WTC11 (cell line): ENCODE measurements around the gene GBP1.

Experiments
- CTCF ChIP-seq: fragments of 200-600 bp; IDR thresholded peaks from 2 replicates; pipeline ENCODE4 v1.8.0; 2022; ENCODE audit warnings: antibody characterized with exemption
- ESRRA ChIP-seq: sonication (generic); formaldehyde crosslinking; IDR thresholded peaks from 2 replicates; pipeline ENCODE4 v1.8.1; 2022; ENCODE audit warnings: mild to moderate bottlenecking, missing genetic modification reagents, borderline replicate concordance
- FOXK1 ChIP-seq: sonication (generic); formaldehyde crosslinking; IDR thresholded peaks from 2 replicates; pipeline ENCODE4 v1.8.0; 2022; ENCODE audit warnings: mild to moderate bottlenecking, moderate library complexity, missing genetic modification reagents
- NR3C1 ChIP-seq: sonication (generic); formaldehyde crosslinking; conservative IDR thresholded peaks from 2 replicates; pipeline ENCODE4 v1.8.1; 2023; ENCODE audit warnings: low read depth, mild to moderate bottlenecking, missing genetic modification reagents
- SP1 ChIP-seq: sonication (generic); formaldehyde crosslinking; conservative IDR thresholded peaks from 2 replicates; pipeline ENCODE4 v1.8.1; 2022; ENCODE audit warnings: missing genetic modification reagents
- TEAD1 ChIP-seq: sonication (generic); formaldehyde crosslinking; IDR thresholded peaks from 2 replicates; pipeline ENCODE4 v1.8.0; 2022; ENCODE audit warnings: mild to moderate bottlenecking, missing genetic modification reagents
- TP53 ChIP-seq: sonication (generic); formaldehyde crosslinking; IDR thresholded peaks from 2 replicates; pipeline ENCODE4 v1.8.1; 2023; ENCODE audit warnings: mild to moderate bottlenecking, missing genetic modification reagents
- TF ChIP-seq, protein P1 (sequence below): sonication (generic); formaldehyde crosslinking; IDR thresholded peaks from 2 replicates; pipeline ENCODE4 v1.8.1; 2023; ENCODE audit warnings: mild to moderate bottlenecking, missing genetic modification reagents, moderate library complexity

DNA sequence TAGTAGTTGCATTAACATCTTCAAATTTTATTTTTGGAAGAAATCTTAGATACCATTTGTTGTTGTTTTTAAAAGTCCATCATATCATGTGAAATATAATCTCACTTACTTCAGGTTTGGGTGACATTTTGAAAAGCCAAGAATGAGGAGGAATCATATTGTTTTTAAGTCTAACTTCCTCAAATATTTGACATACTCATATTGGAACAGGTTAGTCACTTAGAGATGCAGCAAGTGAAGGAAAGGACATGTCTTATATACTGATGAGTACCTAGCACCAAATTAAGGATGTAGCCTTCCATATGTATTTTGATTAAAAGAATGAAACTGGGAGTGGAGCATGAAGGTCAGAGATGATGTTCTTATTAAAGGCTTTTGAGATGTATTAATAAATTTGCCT is 37.0 kb upstream of the GBP1 start:
- TF ChIP-seq TEAD1 (CRISPR knock-in tag) (no peak), CTCF (no peak), ESRRA (CRISPR knock-in tag) (no peak), NR3C1 (no peak), SP1 (no peak), FOXK1 (CRISPR knock-in tag) (no peak), TP53 (CRISPR knock-in tag) (no peak)
- TF ChIP-seq, protein P1, sequence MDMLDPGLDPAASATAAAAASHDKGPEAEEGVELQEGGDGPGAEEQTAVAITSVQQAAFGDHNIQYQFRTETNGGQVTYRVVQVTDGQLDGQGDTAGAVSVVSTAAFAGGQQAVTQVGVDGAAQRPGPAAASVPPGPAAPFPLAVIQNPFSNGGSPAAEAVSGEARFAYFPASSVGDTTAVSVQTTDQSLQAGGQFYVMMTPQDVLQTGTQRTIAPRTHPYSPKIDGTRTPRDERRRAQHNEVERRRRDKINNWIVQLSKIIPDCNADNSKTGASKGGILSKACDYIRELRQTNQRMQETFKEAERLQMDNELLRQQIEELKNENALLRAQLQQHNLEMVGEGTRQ (CRISPR knock-in tag) = no peak
